ENCODE results near the gene DRD4.
"Not testable (repeated sequence)": the region's sequence is repeated elsewhere in the genome, so short reads cannot be mapped to it uniquely, and the experiment has no call there.

GRCh38 chr11:690244-690643, 53.2 kb downstream of the DRD4 start:
- TF ChIP-seq CTCF (IDR thresholded peaks at IDR 0.05; ENCODE audit: low read depth, low read length); POLR2A (IDR thresholded peaks at IDR 0.05; ENCODE audit: extremely low read depth, insufficient read length); MAX (IDR thresholded peaks at IDR 0.05; ENCODE audit: low read depth, low read length); MYC (IDR thresholded peaks at IDR 0.05; ENCODE audit: low read depth, low read length): not testable (repeated sequence)

All from NB4 (cell line).